ENCODE results near the gene KCNJ6.

KCNJ6 gene

DNA sequence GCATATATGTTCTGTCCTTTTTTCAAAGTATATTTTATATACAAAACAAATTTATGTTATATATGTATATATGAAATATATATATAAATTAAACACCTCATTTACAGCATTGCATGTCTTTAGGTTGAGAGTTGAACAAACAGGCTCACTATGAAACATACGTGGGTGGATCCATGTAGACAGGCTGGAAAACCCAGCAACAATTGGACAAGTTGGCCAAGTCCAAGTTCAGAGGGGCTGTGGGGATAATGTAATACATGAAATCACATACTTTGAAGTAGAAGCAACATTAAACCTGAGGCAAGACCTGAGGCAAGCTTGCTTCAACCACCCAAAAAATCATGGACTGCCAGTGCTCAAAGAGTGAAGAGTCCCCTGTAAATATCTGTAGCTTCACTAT is 39.7 kb downstream of the KCNJ6 start:
- Histone ChIP-seq H3K36me3 (ENCODE audit: insufficient read depth, low read length) (no peaks in the 10 kb centered on the region), H4K20me1 (ENCODE audit: insufficient read depth, low read length) (no peaks in the 10 kb centered on the region), H3K27me3 (ENCODE audit: insufficient read depth, low read length) (no peaks in the 10 kb centered on the region), H3K4me2 (ENCODE audit: low read length) (no peak overlapping the region), H3F3A (ENCODE audit: insufficient read depth, low read length) (no peaks in the 10 kb centered on the region), H2AFZ (ENCODE audit: low read length) (no peak overlapping the region), H3K9me3 (ENCODE audit: low read length) (no peaks in the 10 kb centered on the region), H3K4me1 (ENCODE audit: insufficient read depth, low read length, severe bottlenecking) (no peaks in the 10 kb centered on the region), H3K4me3 (ENCODE audit: low read depth, low read length, poor library complexity, severe bottlenecking) (no peak overlapping the region), H3K9ac (ENCODE audit: low read length) (no peak overlapping the region), H3K79me2 (ENCODE audit: insufficient read depth, low read length) (no peaks in the 10 kb centered on the region), H3K27ac (ENCODE audit: low read depth, low read length, poor library complexity, severe bottlenecking) (no peak overlapping the region), H3K9me2 (ENCODE audit: low read depth, low read length) (no peaks in the 10 kb centered on the region)
- TF ChIP-seq CTCF (IDR thresholded peaks at IDR 0.05; ENCODE audit: low read length) (no peak), EZH2 (IDR thresholded peaks at IDR 0.05; ENCODE audit: borderline replicate concordance, low read length) (no peak)

- Histone ChIP-seq H3K36me3 (ENCODE audit: insufficient read depth, low read length) (no peaks in the 10 kb centered on the region), H3K27me3 (ENCODE audit: insufficient read depth, low read length) (no peaks in the 10 kb centered on the region), H3K4me2 (ENCODE audit: low read length) (no peak overlapping the region), H3K79me2 (ENCODE audit: insufficient read depth, low read length) (no peaks in the 10 kb centered on the region), H3K4me1 (ENCODE audit: insufficient read depth, low read length, severe bottlenecking) (no peaks in the 10 kb centered on the region), H3K9ac (ENCODE audit: low read length) (no peak overlapping the region), H2AFZ (ENCODE audit: low read length) (no peak overlapping the region), H3K27ac (ENCODE audit: low read depth, low read length, poor library complexity, severe bottlenecking) (no peak overlapping the region), H3K9me2 (ENCODE audit: low read depth, low read length) (no peaks in the 10 kb centered on the region), H3F3A (ENCODE audit: insufficient read depth, low read length) (no peaks in the 10 kb centered on the region), H3K4me3 (ENCODE audit: low read depth, low read length, poor library complexity, severe bottlenecking) (no peak overlapping the region), H4K20me1 (ENCODE audit: insufficient read depth, low read length) (no peaks in the 10 kb centered on the region), H3K9me3 (ENCODE audit: low read length) (no peaks in the 10 kb centered on the region)
- TF ChIP-seq CTCF (IDR thresholded peaks at IDR 0.05; ENCODE audit: low read length) (no peak), EZH2 (IDR thresholded peaks at IDR 0.05; ENCODE audit: borderline replicate concordance, low read length) (no peak)
Measured at GRCh38 chr21:37874904-37875780, 41.1 kb downstream of the KCNJ6 start.

DNA sequence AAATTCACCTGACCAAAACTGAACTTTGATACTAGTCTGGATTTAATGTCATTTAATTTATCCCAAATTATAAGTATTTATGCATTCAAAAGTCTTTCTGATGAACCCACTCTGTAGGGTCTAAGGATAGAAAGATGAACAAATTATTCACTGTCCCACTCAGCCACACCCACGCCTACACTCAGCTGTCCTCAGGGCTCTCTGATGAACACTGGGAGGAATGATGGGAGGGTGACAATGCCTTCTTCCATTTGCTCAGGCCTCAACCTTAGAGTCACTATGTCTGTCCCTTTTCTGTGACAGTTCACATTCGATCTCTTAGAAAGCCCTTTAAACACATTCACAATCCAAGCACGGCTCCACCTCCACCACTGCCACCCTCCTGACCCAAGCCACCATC is 41.8 kb downstream of the KCNJ6 start:
- Histone ChIP-seq H3K79me2 (ENCODE audit: insufficient read depth, low read length) (no peaks in the 10 kb centered on the region), H4K20me1 (ENCODE audit: insufficient read depth, low read length) (no peaks in the 10 kb centered on the region), H3K36me3 (ENCODE audit: insufficient read depth, low read length) (no peaks in the 10 kb centered on the region), H3K9ac (ENCODE audit: low read length) (no peak overlapping the region), H3K27ac (ENCODE audit: low read depth, low read length, poor library complexity, severe bottlenecking) (no peak overlapping the region), H3K4me3 (ENCODE audit: low read depth, low read length, poor library complexity, severe bottlenecking) (no peak overlapping the region), H2AFZ (ENCODE audit: low read length) (no peak overlapping the region), H3F3A (ENCODE audit: insufficient read depth, low read length) (no peaks in the 10 kb centered on the region), H3K9me3 (ENCODE audit: low read length) (no peaks in the 10 kb centered on the region), H3K9me2 (ENCODE audit: low read depth, low read length) (no peaks in the 10 kb centered on the region), H3K27me3 (ENCODE audit: insufficient read depth, low read length) (no peaks in the 10 kb centered on the region), H3K4me2 (ENCODE audit: low read length) (no peak overlapping the region), H3K4me1 (ENCODE audit: insufficient read depth, low read length, severe bottlenecking) (no peaks in the 10 kb centered on the region)
- TF ChIP-seq EZH2 (IDR thresholded peaks at IDR 0.05; ENCODE audit: borderline replicate concordance, low read length) (no peak), CTCF (IDR thresholded peaks at IDR 0.05; ENCODE audit: low read length) (no peak)
